Measurements from ENCODE around the gene NCAM1.

NCAM1 gene

DNA sequence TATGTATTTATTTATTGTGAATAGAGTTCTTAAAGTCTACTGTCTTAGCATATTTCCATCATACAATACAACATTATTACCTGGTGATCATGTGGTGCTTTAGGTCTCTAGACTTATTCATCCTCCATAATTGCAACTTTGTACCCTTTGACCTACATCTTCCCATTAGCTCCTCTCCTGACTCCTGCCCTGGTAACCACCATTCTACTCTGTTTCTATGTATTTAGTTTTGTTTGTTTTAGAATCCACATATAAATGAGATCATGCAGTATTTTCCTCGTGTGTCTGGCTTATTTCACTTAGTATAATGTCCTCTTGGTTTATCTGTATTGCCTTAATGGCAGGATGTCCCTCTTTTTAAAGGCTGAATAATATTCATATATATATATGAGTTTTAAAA is 22.7 kb downstream of the NCAM1 start:
- TF ChIP-seq, protein P1, sequence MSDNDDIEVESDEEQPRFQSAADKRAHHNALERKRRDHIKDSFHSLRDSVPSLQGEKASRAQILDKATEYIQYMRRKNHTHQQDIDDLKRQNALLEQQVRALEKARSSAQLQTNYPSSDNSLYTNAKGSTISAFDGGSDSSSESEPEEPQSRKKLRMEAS (IDR thresholded peaks at IDR 0.05): no peak
- TF ChIP-seq TEAD4 (IDR thresholded peaks at IDR 0.05): no peak
- no peak for TF ChIP-seq EP300 (IDR thresholded peaks at IDR 0.05; ENCODE audit: borderline replicate concordance)
- no peak for TF ChIP-seq TCF12 (IDR thresholded peaks at IDR 0.05; ENCODE audit: low read depth)

DNA sequence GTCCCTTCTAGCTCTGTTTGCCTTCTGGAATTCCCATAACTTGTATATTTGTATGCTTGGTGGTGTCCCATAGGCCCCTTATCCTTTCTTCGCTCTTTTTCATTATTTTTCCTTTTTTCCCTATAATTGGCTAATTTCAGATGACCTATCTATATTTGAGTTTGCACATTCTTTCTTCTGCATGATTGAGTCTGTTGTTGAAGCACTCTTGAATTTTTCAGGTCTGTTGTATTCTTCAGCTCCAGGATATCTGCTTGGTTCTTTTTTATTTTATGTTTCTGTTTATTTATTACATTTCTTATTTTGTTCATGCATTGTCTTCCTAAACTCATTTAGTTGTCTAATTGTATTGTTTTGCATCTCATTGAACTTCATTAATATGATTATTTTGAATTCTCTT is 28.0 kb downstream of the NCAM1 start:
- no peak for TF ChIP-seq TEAD4 (IDR thresholded peaks at IDR 0.05)
- no peak for TF ChIP-seq CEBPB (IDR thresholded peaks at IDR 0.05)
- TF ChIP-seq TCF12 (IDR thresholded peaks at IDR 0.05; ENCODE audit: low read depth): no peak
- no peak for TF ChIP-seq TAF1 (IDR thresholded peaks at IDR 0.05; ENCODE audit: low read depth)
- no peak for TF ChIP-seq CREB1 (IDR thresholded peaks at IDR 0.05; ENCODE audit: low read depth)
- TF ChIP-seq EP300 (IDR thresholded peaks at IDR 0.05; ENCODE audit: borderline replicate concordance): no peak
- no peak for TF ChIP-seq NFIC (IDR thresholded peaks at IDR 0.05)
- no peak for TF ChIP-seq ZBTB7A (IDR thresholded peaks at IDR 0.05; ENCODE audit: low read depth)

DNA sequence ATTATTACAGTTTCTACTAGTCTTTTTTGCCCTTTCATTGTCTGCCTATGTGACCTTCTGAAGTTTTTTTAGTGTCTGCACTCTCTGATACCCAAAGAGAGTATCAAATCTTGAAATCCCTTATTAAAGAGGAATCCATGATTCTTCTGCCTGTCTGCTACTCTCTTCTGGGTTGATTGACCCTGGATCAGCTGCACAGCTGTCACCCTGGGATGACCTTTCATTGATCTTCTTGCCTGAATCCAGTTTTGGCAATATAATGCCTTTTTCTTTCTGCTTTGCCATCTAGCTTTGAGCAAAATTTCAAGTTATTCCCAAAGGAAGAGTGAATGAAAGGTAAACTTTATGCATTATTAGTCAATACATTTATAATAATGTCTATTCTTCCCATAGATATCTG is 32.6 kb downstream of the NCAM1 start:
- TF ChIP-seq EGR1 (IDR thresholded peaks at IDR 0.05) (no peak), EP300 (IDR thresholded peaks at IDR 0.05; ENCODE audit: borderline replicate concordance) (no peak), TAF1 (IDR thresholded peaks at IDR 0.05; ENCODE audit: low read depth) (no peak), YY1 (IDR thresholded peaks at IDR 0.05; ENCODE audit: low read depth) (no peak), CEBPB (IDR thresholded peaks at IDR 0.05) (no peak), TEAD4 (IDR thresholded peaks at IDR 0.05) (no peak), NFIC (IDR thresholded peaks at IDR 0.05) (no peak), ZBTB7A (IDR thresholded peaks at IDR 0.05; ENCODE audit: low read depth) (no peak), FOXM1 (IDR thresholded peaks at IDR 0.05; ENCODE audit: borderline replicate concordance, low read depth) (no peak), RAD21 (IDR thresholded peaks at IDR 0.05; ENCODE audit: low read depth) (no peak)
- TF ChIP-seq, protein P1 (IDR thresholded peaks at IDR 0.05): no peak

DNA sequence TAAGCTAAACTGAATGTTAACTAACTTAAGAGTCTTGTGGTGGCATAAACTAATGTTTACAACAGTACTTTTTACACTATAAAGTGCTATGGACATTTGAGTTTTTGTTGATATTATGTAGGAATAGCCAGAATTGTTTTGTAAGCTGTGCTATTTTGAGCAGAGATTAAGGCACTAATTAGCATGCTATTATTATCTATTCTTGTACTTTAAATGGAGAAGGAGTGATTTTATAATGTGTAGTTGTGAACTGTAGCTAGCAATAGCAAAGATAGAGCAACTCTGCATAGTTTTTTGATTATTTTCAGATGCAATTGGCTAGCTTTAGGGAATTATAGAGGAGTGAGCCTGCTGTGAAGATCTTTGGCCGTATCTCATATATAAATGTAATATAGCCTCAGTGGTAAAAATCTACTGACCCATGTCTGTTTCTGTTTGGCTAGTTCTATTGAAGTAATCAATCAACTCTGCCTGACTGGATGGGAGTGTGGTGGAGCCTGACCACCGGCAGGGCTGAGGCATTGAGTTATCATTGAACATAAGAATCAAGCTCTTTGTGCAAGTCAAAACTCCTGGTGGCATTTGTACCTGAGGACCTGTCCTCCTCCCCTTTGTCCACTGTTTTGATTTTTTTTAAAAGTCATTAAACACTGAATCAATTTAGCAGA is 34.3 kb downstream of the NCAM1 start:
- TF ChIP-seq TCF12 (IDR thresholded peaks at IDR 0.05; ENCODE audit: low read depth) (no peak), FOXM1 (IDR thresholded peaks at IDR 0.05; ENCODE audit: borderline replicate concordance, low read depth) (no peak), RAD21 (IDR thresholded peaks at IDR 0.05; ENCODE audit: low read depth) (no peak), YY1 (IDR thresholded peaks at IDR 0.05; ENCODE audit: low read depth) (no peak), TAF1 (IDR thresholded peaks at IDR 0.05; ENCODE audit: low read depth) (no peak), ZBTB7A (IDR thresholded peaks at IDR 0.05; ENCODE audit: low read depth) (no peak), EP300 (IDR thresholded peaks at IDR 0.05; ENCODE audit: borderline replicate concordance) (no peak), CEBPB (IDR thresholded peaks at IDR 0.05) (no peak), NFIC (IDR thresholded peaks at IDR 0.05) (no peak), EGR1 (IDR thresholded peaks at IDR 0.05) (no peak), TEAD4 (IDR thresholded peaks at IDR 0.05) (no peak), CREB1 (IDR thresholded peaks at IDR 0.05; ENCODE audit: low read depth) (no peak)
- TF ChIP-seq, protein P2, sequence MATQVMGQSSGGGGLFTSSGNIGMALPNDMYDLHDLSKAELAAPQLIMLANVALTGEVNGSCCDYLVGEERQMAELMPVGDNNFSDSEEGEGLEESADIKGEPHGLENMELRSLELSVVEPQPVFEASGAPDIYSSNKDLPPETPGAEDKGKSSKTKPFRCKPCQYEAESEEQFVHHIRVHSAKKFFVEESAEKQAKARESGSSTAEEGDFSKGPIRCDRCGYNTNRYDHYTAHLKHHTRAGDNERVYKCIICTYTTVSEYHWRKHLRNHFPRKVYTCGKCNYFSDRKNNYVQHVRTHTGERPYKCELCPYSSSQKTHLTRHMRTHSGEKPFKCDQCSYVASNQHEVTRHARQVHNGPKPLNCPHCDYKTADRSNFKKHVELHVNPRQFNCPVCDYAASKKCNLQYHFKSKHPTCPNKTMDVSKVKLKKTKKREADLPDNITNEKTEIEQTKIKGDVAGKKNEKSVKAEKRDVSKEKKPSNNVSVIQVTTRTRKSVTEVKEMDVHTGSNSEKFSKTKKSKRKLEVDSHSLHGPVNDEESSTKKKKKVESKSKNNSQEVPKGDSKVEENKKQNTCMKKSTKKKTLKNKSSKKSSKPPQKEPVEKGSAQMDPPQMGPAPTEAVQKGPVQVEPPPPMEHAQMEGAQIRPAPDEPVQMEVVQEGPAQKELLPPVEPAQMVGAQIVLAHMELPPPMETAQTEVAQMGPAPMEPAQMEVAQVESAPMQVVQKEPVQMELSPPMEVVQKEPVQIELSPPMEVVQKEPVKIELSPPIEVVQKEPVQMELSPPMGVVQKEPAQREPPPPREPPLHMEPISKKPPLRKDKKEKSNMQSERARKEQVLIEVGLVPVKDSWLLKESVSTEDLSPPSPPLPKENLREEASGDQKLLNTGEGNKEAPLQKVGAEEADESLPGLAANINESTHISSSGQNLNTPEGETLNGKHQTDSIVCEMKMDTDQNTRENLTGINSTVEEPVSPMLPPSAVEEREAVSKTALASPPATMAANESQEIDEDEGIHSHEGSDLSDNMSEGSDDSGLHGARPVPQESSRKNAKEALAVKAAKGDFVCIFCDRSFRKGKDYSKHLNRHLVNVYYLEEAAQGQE (IDR thresholded peaks at IDR 0.05; ENCODE audit: low read depth): no peak
- TF ChIP-seq, protein P3, sequence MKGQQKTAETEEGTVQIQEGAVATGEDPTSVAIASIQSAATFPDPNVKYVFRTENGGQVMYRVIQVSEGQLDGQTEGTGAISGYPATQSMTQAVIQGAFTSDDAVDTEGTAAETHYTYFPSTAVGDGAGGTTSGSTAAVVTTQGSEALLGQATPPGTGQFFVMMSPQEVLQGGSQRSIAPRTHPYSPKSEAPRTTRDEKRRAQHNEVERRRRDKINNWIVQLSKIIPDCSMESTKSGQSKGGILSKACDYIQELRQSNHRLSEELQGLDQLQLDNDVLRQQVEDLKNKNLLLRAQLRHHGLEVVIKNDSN (IDR thresholded peaks at IDR 0.05): no peak
- TF ChIP-seq, protein P1 (IDR thresholded peaks at IDR 0.05): no peak

DNA sequence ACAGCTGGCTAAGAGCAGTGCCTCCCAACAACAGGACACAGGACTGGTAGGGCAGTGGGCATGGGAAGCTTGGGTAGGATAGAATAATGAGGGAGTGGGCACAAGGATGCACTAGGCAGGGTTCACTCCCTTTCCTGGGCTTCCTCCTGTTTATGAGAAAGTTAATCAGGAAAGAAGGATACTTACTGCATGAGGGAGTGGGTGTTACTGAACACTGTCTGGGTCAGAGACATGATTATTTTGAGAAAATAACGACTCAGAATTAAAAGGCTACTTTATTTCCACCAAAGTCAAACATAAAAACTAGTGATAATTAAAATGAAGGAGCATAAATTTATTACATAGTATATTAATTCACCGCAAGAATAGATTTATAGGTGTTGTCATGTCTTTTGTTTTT is 35.8 kb downstream of the NCAM1 start:
- TF ChIP-seq, protein P1 (IDR thresholded peaks at IDR 0.05): no peak
- no peak for TF ChIP-seq TAF1 (IDR thresholded peaks at IDR 0.05; ENCODE audit: low read depth)
- no peak for TF ChIP-seq CEBPB (IDR thresholded peaks at IDR 0.05)
- no peak for TF ChIP-seq TEAD4 (IDR thresholded peaks at IDR 0.05)
- no peak for TF ChIP-seq EGR1 (IDR thresholded peaks at IDR 0.05)
- TF ChIP-seq TCF12 (IDR thresholded peaks at IDR 0.05; ENCODE audit: low read depth): no peak
- TF ChIP-seq ZBTB7A (IDR thresholded peaks at IDR 0.05; ENCODE audit: low read depth): no peak
- TF ChIP-seq CREB1 (IDR thresholded peaks at IDR 0.05; ENCODE audit: low read depth): no peak
- TF ChIP-seq YY1 (IDR thresholded peaks at IDR 0.05; ENCODE audit: low read depth): no peak

DNA sequence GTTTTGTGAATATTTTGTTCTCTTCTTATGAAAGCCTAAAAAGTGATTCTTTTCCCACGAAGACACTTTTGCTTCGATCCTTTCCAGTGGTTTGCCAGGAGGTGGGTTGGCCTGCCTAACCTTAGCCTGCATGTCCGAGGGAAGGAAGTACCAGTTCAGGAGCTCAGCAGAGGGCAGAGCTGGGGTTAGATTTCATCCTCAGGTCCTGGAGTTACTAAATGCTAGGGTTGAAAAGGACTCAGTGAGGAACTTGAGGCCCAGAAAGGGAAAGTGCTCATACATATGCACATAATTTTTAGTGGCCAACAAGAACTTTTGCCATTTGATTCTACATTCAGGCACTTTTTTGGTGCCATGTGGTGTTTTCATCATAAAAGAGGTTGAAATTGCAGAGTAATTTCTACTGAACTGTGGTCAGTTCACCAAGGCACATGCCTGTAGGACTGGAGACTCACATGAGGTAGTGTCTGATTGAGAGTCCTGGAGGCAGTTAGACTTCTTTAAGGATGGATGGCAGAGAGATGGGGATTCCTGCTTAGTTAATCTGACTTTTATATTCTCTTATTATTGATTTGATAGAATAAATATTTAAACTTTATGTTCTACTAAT is 36.7 kb downstream of the NCAM1 start:
- TF ChIP-seq YY1 (IDR thresholded peaks at IDR 0.05; ENCODE audit: low read depth) (no peak), TAF1 (IDR thresholded peaks at IDR 0.05; ENCODE audit: low read depth) (no peak), CREB1 (IDR thresholded peaks at IDR 0.05; ENCODE audit: low read depth) (no peak), NFIC (IDR thresholded peaks at IDR 0.05) (no peak), TEAD4 (IDR thresholded peaks at IDR 0.05) (no peak), FOXM1 (IDR thresholded peaks at IDR 0.05; ENCODE audit: borderline replicate concordance, low read depth) (no peak), TCF12 (IDR thresholded peaks at IDR 0.05; ENCODE audit: low read depth) (no peak), RAD21 (IDR thresholded peaks at IDR 0.05; ENCODE audit: low read depth) (no peak), EP300 (IDR thresholded peaks at IDR 0.05; ENCODE audit: borderline replicate concordance) (no peak), ZBTB7A (IDR thresholded peaks at IDR 0.05; ENCODE audit: low read depth) (no peak)
- TF ChIP-seq, protein P1 (IDR thresholded peaks at IDR 0.05): no peak

DNA sequence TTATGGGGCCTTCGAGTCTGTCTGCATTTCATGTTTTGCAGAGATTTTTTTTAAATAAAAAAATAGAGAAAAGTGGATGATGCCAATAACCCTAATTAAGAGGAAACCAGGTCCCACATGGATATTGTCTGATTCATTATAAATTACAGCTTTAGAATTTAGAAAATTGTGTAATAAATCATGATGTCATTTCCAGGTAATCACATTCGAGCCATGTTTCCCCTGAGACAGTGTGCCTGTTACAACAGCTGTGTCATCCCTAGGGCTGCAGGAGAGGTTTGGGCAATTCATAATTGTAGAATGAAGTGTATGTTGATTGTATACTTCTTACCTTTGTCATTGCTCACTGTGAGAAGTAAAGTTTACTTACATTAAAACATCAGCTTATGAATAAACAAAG is 38.3 kb downstream of the NCAM1 start:
- TF ChIP-seq CREB1 (IDR thresholded peaks at IDR 0.05; ENCODE audit: low read depth): no peak
- TF ChIP-seq NFIC (IDR thresholded peaks at IDR 0.05): no peak
- TF ChIP-seq ZBTB7A (IDR thresholded peaks at IDR 0.05; ENCODE audit: low read depth): no peak
- no peak for TF ChIP-seq FOXM1 (IDR thresholded peaks at IDR 0.05; ENCODE audit: borderline replicate concordance, low read depth)
- TF ChIP-seq TCF12 (IDR thresholded peaks at IDR 0.05; ENCODE audit: low read depth): no peak
- no peak for TF ChIP-seq EP300 (IDR thresholded peaks at IDR 0.05; ENCODE audit: borderline replicate concordance)

Data from Ishikawa (cell line).